ENCODE results near the gene BORCS6. TPM values are rescaled to one million over a fixed set of nuclear protein-coding genes. Genes with fewer than 3 reads are reported as not detected.

Gene BORCS6
- total and polyA plus RNA-seq, 4 donors, result 4.1 to 6.8 (median 5.7) TPM

GRCh38 chr17:8190506-8190905 lies 526 bp upstream of the BORCS6 start:
- no peak for DNase-seq (ENCODE audit: low spot score)
- 54% methylated on average over 6 of the region's 6 CpGs for WGBS
- no peaks in the 10 kb centered on the region for H3K9me3 ChIP-seq (ENCODE audit: control insufficient read depth in 4 of 4, low read length in 3 of 4)
- peak overlapping the region in 1 of 3 donors; percentile 15 for H3K4me3 ChIP-seq (ENCODE audit: low read depth in 1 of 3, low read length in 3 of 3)
- H3K4me1 ChIP-seq (ENCODE audit: control insufficient read depth in 4 of 4, insufficient read depth in 4 of 4, low read length in 3 of 4), result peaks cover 12 to 56% (median 30%) of the 10 kb centered on the region in 4 donors
- H3K27ac ChIP-seq (ENCODE audit: low read depth in 1 of 2, low read length in 2 of 2), result peak overlapping the region in 1 of 2 donors; percentile 81
- TF ChIP-seq TAF1 (conservative IDR thresholded peaks at IDR 0.05), result no peak
- no peak for TF ChIP-seq YY1 (IDR thresholded peaks at IDR 0.05)
- H3K9ac ChIP-seq (ENCODE audit: low read depth in 1 of 2, low read length in 2 of 2), result no peak overlapping the region
- no peaks in the 10 kb centered on the region for H3K36me3 ChIP-seq (ENCODE audit: control insufficient read depth in 4 of 4, insufficient read depth in 3 of 4, low read depth in 1 of 4, low read length in 3 of 4)
- H3K27me3 ChIP-seq (ENCODE audit: control insufficient read depth in 4 of 4, insufficient read depth in 4 of 4, low read length in 3 of 4), result no peaks in the 10 kb centered on the region

GRCh38 chr17:8189041-8189710 lies 804 bp downstream of the BORCS6 start:
- Histone ChIP-seq H3K4me3 (ENCODE audit: low read depth in 1 of 3, low read length in 3 of 3) (peak overlapping the region; percentile 75 to 82 (median 78)), H3K9ac (ENCODE audit: low read depth in 1 of 2, low read length in 2 of 2) (peak overlapping the region in 1 of 2 donors; percentile 47), H3K9me3 (ENCODE audit: control insufficient read depth in 4 of 4, low read length in 3 of 4) (no peaks in the 10 kb centered on the region), H3K36me3 (ENCODE audit: control insufficient read depth in 4 of 4, insufficient read depth in 3 of 4, low read depth in 1 of 4, low read length in 3 of 4) (no peaks in the 10 kb centered on the region), H3K4me1 (ENCODE audit: control insufficient read depth in 4 of 4, insufficient read depth in 4 of 4, low read length in 3 of 4) (peaks cover 12 to 58% (median 31%) of the 10 kb centered on the region in 4 donors), H3K27me3 (ENCODE audit: control insufficient read depth in 4 of 4, insufficient read depth in 4 of 4, low read length in 3 of 4) (no peaks in the 10 kb centered on the region), H3K27ac (ENCODE audit: low read depth in 1 of 2, low read length in 2 of 2) (peak overlapping the region; percentile 73 to 85)
- DNase-seq (ENCODE audit: low spot score), result peak; percentile 49
- TF ChIP-seq EGR1 (IDR thresholded peaks at IDR 0.05; ENCODE audit: low read depth in 2 of 2), result no peak
- WGBS, result 6% methylated on average over 67 of the region's 67 CpGs

- no peak for DNase-seq (ENCODE audit: low spot score)
- WGBS, result 53% methylated on average over 12 of the region's 12 CpGs
- Histone ChIP-seq H3K27me3 (ENCODE audit: control insufficient read depth in 4 of 4, insufficient read depth in 4 of 4, low read length in 3 of 4) (no peaks in the 10 kb centered on the region), H3K4me1 (ENCODE audit: control insufficient read depth in 4 of 4, insufficient read depth in 4 of 4, low read length in 3 of 4) (peaks cover 12 to 58% (median 31%) of the 10 kb centered on the region in 4 donors), H3K9me3 (ENCODE audit: control insufficient read depth in 4 of 4, low read length in 3 of 4) (no peaks in the 10 kb centered on the region), H3K9ac (ENCODE audit: low read depth in 1 of 2, low read length in 2 of 2) (peak overlapping the region in 1 of 2 donors; percentile 47), H3K4me3 (ENCODE audit: low read depth in 1 of 3, low read length in 3 of 3) (peak overlapping the region in 2 of 3 donors; percentile 75 to 82), H3K27ac (ENCODE audit: low read depth in 1 of 2, low read length in 2 of 2) (peak overlapping the region; percentile 73 to 85), H3K36me3 (ENCODE audit: control insufficient read depth in 4 of 4, insufficient read depth in 3 of 4, low read depth in 1 of 4, low read length in 3 of 4) (no peaks in the 10 kb centered on the region)
- TF ChIP-seq ZBTB33 (IDR thresholded peaks at IDR 0.05) (no peak), EGR1 (IDR thresholded peaks at IDR 0.05; ENCODE audit: low read depth in 2 of 2) (no peak), HNF4G (IDR thresholded peaks at IDR 0.05) (no peak), JUND (IDR thresholded peaks at IDR 0.05) (no peak), GABPA (IDR thresholded peaks at IDR 0.05 in 1 of 2, conservative IDR thresholded peaks at IDR 0.05 in 1 of 2) (no peak), SP1 (IDR thresholded peaks at IDR 0.05) (no peak), MAX (IDR thresholded peaks at IDR 0.05) (no peak)
Observed at GRCh38 chr17:8188263-8188839, 1.6 kb downstream of the BORCS6 start.

All from liver (tissue), 9 donors.